Bronchial smooth muscle cell (primary cell): Measurements from ENCODE around the gene NUP35. TPM values are rescaled to one million over a fixed set of nuclear protein-coding genes. Genes with fewer than 3 reads are reported as not detected.

Experiments
- total RNA-seq: library from RNA; depleted of rRNA; stranded (reverse); fragments of >200 nt; gene quantifications from 2 replicates; pipeline ENCODE4 v1.2.1, GENCODE V29; 2014

Gene NUP35, protein sequence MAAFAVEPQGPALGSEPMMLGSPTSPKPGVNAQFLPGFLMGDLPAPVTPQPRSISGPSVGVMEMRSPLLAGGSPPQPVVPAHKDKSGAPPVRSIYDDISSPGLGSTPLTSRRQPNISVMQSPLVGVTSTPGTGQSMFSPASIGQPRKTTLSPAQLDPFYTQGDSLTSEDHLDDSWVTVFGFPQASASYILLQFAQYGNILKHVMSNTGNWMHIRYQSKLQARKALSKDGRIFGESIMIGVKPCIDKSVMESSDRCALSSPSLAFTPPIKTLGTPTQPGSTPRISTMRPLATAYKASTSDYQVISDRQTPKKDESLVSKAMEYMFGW
- total RNA-seq: 3.8 and 5.2 TPM in 2 replicates

DNA sequence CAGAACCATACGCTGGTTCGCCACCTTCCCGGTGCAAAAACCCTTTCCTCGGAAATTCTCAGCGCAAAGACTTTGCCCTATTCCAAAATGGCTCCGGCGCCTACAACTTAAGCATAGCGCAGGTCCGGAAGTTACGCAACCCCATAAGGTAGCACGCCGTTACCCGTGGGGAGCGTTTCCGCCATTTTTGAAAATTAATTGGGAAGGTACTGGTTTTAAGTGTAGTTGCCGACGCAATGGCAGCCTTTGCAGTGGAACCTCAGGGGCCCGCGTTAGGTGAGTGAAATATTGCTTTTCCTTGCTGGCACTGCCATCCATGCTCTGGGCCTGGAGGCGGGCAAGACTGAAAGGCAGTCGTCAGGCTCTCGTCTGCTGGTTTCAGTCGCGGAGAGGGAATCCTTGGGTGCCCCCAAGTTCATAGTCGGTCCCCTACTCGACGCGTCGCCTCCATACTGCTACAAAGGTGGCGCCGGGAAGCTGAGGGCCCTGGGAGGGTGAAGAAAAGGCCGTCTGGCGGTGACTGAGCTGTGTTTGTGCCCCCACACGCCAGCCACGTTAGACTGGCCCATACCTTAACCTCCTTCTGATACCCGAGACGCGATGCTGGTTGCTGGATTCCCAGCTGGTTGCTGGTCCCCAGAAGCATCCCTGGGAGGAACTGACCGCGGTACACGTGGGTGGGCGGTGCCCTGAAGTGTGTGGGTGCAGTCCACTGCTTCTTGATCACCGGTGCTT is at the start of gene NUP35:
Gene NUP35, plus strand, starts transcription at position 222 of the 735 bp plus-strand sequence. Its CDS starts 15 bp downstream, at position 237.

DNA sequence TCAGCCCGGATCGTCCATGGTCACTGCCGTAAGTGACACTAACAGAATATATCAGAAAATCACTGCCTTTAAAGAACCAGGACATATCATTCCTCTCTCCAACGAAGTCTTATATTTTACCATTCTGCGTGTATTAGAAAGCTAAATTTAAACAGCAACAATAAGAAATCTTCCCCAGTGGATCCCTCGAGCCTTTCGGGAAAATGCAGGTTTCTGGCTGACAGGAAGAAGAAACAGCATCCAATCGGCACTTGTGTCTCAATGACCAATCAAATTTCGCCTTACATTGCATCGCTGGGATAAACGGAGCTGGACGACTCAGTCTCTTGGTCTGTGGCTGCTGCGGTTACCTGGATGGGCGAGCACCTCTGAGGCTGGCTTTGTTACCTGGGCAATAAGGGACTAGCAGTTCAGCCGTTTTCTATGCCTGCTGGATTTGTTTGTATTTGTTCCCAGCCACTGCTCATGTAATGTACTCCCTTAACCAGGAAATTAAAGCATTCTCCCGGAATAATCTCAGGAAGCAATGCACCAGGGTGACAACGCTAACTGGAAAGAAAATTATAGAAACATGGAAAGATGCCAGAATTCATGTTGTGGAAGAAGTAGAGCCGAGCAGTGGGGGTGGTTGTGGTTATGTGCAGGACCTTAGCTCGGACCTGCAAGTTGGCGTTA is 45.6 kb upstream of the NUP35 start, which contains the start of gene DUSP19:
Gene DUSP19, plus strand, starts transcription at position 284 of the 675 bp plus-strand sequence. Its CDS starts 187 bp downstream, at position 471.

Other genes with a start within 250 kb of the NUP35 start
- 66.2 and 118 TPM in 2 replicates for gene NCKAP1, start 86.0 kb upstream of the NUP35 start, total RNA-seq
- gene DUSP19, start 45.7 kb upstream of the NUP35 start, total RNA-seq: 3.0 and 4.1 TPM in 2 replicates